Gastroesophageal sphincter (tissue), 2 donors: ENCODE results near the gene PHACTR1.

Experiments used
- EP300 ChIP-seq: sonication (generic); formaldehyde crosslinking; IDR thresholded peaks from one replicate; pipeline ENCODE4 v1.6.1; 2017; ENCODE audit warnings: antibody characterized with exemption, mild to moderate bottlenecking
- POLR2A ChIP-seq, 2 donors: fragments of 450-650 bp; IDR thresholded peaks; one replicate each; pipeline ENCODE4 v1.6.1; 2017; ENCODE audit warnings: antibody characterized with exemption in 2 of 2, mild to moderate bottlenecking in 2 of 2, moderate library complexity in 1 of 2

DNA sequence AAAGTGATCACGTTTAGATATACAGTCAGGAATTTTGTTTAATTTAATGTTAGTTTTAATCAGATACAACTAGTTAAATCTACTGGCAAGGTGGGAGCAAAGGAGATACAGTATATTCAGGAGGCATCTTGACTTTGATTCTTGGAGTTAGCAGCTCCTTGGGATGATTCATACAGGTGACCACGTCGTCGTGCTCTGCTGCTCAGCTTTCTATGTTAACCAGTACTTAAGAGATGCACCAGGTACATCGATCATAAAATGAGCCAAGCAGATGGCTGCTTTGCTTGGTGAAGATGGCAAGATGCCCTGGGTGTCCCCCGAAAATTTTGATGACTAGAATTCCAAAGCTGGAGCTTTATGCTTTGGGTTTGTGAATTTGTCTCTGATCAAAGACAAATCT is 547.1 kb downstream of the PHACTR1 start:
- no peak for TF ChIP-seq POLR2A (IDR thresholded peaks at IDR 0.05)
- no peak for TF ChIP-seq EP300
